ENCODE data around the gene DPH5. TPM values are rescaled to one million over a fixed set of nuclear protein-coding genes. Genes with fewer than 3 reads are reported as not detected.
"Not testable (repeated sequence)": the region's sequence is repeated elsewhere in the genome, so short reads cannot be mapped to it uniquely, and the experiment has no call there.

The DPH5 gene
- total RNA-seq, 2 donors from 2014 or later: 17.2 to 39.0 TPM

DNA sequence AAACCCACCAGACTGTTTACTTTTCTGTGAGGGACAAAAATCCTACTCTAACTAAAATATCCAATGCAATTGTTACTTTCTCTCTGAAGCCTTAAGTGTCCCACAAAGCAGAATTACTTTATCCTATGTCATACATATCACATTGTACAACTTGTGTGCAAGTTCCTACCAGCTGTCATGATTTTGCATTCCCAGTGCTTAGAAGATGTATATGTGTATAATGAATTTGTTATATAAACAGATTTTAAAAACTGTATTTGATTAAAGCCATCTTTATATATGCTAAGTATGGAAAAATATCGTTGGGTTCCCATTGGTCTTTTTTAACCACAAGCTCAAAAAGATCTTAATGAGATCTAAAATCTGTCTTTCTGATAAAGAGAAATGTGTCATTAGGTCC is 57.0 kb downstream of the DPH5 start:
- Histone ChIP-seq H3K36me3 (no peaks in the 10 kb centered on the region), H3K27ac (no peak overlapping the region), H3K27me3 (replicated peaks; ENCODE audit: insufficient read depth) (no peaks in the 10 kb centered on the region), H3K4me1 (replicated peaks) (no peaks in the 10 kb centered on the region), H3K9me3 (no peaks in the 10 kb centered on the region), H3K4me3 (no peak overlapping the region)
- WGBS: 60% methylated on average over 1 of the region's 1 CpG
- TF ChIP-seq POLR2AphosphoS5 (IDR thresholded peaks at IDR 0.05) (no peak), POLR2A (IDR thresholded peaks at IDR 0.05) (no peak)
- TF ChIP-seq, protein P1, sequence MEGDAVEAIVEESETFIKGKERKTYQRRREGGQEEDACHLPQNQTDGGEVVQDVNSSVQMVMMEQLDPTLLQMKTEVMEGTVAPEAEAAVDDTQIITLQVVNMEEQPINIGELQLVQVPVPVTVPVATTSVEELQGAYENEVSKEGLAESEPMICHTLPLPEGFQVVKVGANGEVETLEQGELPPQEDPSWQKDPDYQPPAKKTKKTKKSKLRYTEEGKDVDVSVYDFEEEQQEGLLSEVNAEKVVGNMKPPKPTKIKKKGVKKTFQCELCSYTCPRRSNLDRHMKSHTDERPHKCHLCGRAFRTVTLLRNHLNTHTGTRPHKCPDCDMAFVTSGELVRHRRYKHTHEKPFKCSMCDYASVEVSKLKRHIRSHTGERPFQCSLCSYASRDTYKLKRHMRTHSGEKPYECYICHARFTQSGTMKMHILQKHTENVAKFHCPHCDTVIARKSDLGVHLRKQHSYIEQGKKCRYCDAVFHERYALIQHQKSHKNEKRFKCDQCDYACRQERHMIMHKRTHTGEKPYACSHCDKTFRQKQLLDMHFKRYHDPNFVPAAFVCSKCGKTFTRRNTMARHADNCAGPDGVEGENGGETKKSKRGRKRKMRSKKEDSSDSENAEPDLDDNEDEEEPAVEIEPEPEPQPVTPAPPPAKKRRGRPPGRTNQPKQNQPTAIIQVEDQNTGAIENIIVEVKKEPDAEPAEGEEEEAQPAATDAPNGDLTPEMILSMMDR (IDR thresholded peaks at IDR 0.05): no peak
- DNase-seq (ENCODE audit: low spot score): no peak
- intact Hi-C loops (cut with DNase I): no loop called here

DNA sequence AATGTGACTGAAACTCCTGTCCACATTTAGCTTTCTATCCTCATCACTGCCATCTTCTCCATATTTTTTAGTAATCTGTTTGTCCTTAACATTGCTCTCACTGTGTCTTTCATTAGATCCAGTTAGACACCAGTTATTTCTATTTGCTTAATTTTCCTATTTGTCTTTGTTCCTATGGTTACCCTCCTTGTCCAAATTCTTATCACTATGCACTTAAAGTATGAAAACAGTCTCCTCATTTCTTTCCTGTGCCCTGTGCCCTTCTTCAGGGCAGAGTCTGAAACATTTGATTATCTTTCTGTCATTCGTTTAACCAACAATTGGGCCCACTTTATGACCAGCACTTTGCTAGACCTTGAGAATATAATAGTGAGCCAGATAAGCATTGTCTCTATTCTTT is 65.5 kb downstream of the DPH5 start:
- Histone ChIP-seq H3K4me3 (no peak overlapping the region), H3K36me3 (no peaks in the 10 kb centered on the region), H3K9me3 (no peaks in the 10 kb centered on the region), H3K4me1 (replicated peaks) (no peaks in the 10 kb centered on the region), H3K27me3 (replicated peaks; ENCODE audit: insufficient read depth) (no peaks in the 10 kb centered on the region), H3K27ac (no peak overlapping the region)
- WGBS: 87% methylated on average over 1 of the region's 1 CpG
- DNase-seq (ENCODE audit: low spot score): no peak
- TF ChIP-seq POLR2AphosphoS5 (IDR thresholded peaks at IDR 0.05): no peak
- no peak for TF ChIP-seq POLR2A (IDR thresholded peaks at IDR 0.05)
- TF ChIP-seq, protein P1 (IDR thresholded peaks at IDR 0.05): no peak
- intact Hi-C loops (cut with DNase I): no loop called here

DNA sequence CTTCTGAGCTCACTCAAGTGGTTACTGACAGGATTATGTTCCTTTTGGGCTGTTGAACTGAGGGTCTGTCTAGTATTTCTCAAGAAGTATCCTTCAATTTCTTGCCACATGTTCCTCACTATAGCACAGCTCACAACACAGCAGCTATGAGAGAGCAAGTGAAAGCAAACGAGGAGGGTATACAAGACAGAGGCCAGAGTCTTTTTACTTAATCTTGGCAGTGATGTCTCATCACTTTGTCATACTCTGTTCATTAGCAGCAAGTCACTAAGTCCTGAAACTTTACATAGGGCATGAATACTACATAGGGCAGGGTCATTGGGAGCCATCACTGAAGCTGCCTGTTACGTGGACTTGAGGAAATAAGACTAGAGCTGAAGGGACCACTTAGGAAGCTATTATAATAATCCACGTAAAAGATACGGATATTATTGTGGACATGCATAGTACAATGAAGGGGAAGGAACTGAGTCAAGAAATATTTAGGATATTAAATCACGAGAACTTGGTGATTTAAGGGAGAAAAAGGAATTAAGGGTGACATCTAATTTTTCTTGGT is 66.0 kb downstream of the DPH5 start:
- WGBS: 94% methylated on average over 5 of the region's 5 CpGs
- H3K4me1 ChIP-seq (replicated peaks): no peaks in the 10 kb centered on the region
- H3K9me3 ChIP-seq: no peaks in the 10 kb centered on the region
- no peaks in the 10 kb centered on the region for H3K36me3 ChIP-seq
- H3K4me3 ChIP-seq: no peak overlapping the region
- TF ChIP-seq, protein P1 (IDR thresholded peaks at IDR 0.05): no peak
- TF ChIP-seq POLR2A (IDR thresholded peaks at IDR 0.05): no peak
- TF ChIP-seq POLR2AphosphoS5 (IDR thresholded peaks at IDR 0.05): no peak
- H3K27ac ChIP-seq: no peak overlapping the region
- intact Hi-C loops (cut with DNase I): no loop called here
- DNase-seq (ENCODE audit: low spot score): no peak
- no peaks in the 10 kb centered on the region for H3K27me3 ChIP-seq (replicated peaks; ENCODE audit: insufficient read depth)

DNA sequence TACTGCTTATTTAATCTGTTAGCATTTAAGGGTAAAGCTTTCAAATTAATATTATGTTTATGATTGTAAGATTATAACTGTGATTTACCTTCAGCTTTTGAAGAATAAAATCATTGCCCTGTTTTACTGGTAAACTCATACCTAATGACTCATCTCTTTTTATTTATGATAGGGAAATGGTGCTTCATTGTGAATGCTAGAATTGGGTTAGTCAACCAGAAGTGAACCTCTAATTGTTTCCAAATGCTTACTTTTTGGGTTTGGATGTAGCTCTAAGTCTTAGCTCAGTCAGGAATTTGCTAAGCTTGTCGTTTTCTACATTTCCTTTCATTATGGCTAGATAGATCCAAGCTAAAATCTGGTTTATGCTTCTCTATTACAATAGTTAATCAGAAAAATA is 70.3 kb downstream of the DPH5 start:
- H3K4me3 ChIP-seq: no peak overlapping the region
- 27% methylated on average over 1 of the region's 1 CpG for WGBS
- H3K9me3 ChIP-seq: no peaks in the 10 kb centered on the region
- intact Hi-C loops (cut with DNase I): no loop called here
- no peak overlapping the region for H3K27ac ChIP-seq
- no peaks in the 10 kb centered on the region for H3K36me3 ChIP-seq
- DNase-seq (ENCODE audit: low spot score): no peak
- H3K27me3 ChIP-seq (replicated peaks; ENCODE audit: insufficient read depth): no peaks in the 10 kb centered on the region
- TF ChIP-seq POLR2A (IDR thresholded peaks at IDR 0.05) (no peak), POLR2AphosphoS5 (IDR thresholded peaks at IDR 0.05) (no peak)
- TF ChIP-seq, protein P1 (IDR thresholded peaks at IDR 0.05): no peak
- no peaks in the 10 kb centered on the region for H3K4me1 ChIP-seq (replicated peaks)

DNA sequence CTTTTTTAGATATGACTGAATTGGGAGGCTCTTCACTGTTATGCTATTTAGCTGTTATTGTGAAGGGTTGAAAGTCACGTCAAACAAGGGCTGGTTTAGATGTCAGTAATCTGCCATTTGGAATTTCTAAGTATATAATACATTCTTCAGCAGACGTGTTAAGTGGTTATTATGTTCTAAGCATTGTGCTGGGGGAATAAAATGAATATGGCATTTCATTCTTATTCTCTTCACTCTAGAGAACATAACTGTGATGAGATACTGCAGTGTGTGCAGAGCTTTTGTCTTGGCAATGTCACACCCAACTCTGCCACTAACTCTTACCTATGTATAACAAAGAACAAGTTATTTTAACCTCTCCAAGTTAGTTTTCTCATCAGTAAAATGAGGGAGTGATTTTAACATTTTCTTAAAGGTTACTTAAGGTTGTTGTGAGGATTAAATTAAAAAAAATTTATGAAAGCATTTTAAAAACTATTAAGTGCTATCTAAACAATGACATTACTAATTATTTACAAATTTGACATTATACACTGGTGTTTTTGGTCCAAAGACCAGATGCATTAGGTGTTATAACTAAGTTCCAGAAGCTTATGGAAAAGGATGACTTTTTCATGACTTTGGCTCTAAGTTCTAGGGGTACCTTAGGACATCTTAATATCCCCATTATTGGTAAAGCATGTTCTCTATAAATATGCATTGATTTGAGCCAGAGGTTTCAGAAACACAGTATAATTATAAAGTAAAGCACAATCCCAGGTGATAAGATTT is 71.4 kb downstream of the DPH5 start:
- no peaks in the 10 kb centered on the region for H3K36me3 ChIP-seq
- no peak for DNase-seq (ENCODE audit: low spot score)
- intact Hi-C loops (cut with DNase I): no loop called here
- TF ChIP-seq, protein P1 (IDR thresholded peaks at IDR 0.05): no peak
- TF ChIP-seq POLR2A (IDR thresholded peaks at IDR 0.05) (no peak), POLR2AphosphoS5 (IDR thresholded peaks at IDR 0.05) (no peak)
- no peaks in the 10 kb centered on the region for H3K4me1 ChIP-seq (replicated peaks)
- no peak overlapping the region for H3K27ac ChIP-seq
- WGBS: 74% methylated on average over 2 of the region's 2 CpGs
- H3K27me3 ChIP-seq (replicated peaks; ENCODE audit: insufficient read depth): no peaks in the 10 kb centered on the region
- no peaks in the 10 kb centered on the region for H3K9me3 ChIP-seq
- H3K4me3 ChIP-seq: no peak overlapping the region

DNA sequence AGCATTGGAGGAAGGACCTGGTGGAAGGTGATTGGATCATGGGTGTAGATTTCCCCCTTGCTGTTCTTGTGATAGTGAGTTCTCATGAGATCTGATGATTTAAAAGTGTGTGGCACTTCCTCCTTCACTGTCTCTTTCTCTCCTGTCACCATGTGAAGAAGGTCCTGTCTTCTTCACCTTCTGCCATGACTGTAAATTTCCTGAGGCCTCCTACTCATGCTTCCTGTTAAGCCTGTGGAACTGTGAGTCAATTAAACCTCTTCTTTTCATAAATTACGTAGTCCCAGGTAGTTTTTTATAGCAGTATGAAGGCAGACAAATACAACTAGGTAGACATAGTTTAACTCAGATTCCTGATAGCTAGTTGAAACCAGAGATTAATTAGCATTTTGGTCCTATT is 72.6 kb downstream of the DPH5 start:
- H3K4me3 ChIP-seq; H3K36me3 ChIP-seq; H3K27me3 ChIP-seq (replicated peaks; ENCODE audit: insufficient read depth); DNase-seq (ENCODE audit: low spot score); H3K4me1 ChIP-seq (replicated peaks); H3K9me3 ChIP-seq; intact Hi-C loops (cut with DNase I); H3K27ac ChIP-seq: not testable (repeated sequence)
- 92% methylated on average over 1 of the region's 1 CpG for WGBS
